ENCODE results near the gene ANKRD33.
A peak's percentile ranks its signal among the peaks of the same experiment; 100 is the strongest.

Gene ANKRD33

GRCh38 chr12:51922146-51922545 lies 34.2 kb downstream of the ANKRD33 start:
- no peak for DNase-seq

GRCh38 chr12:51922762-51923505 lies 35.0 kb downstream of the ANKRD33 start:
- no peak for DNase-seq

DNA sequence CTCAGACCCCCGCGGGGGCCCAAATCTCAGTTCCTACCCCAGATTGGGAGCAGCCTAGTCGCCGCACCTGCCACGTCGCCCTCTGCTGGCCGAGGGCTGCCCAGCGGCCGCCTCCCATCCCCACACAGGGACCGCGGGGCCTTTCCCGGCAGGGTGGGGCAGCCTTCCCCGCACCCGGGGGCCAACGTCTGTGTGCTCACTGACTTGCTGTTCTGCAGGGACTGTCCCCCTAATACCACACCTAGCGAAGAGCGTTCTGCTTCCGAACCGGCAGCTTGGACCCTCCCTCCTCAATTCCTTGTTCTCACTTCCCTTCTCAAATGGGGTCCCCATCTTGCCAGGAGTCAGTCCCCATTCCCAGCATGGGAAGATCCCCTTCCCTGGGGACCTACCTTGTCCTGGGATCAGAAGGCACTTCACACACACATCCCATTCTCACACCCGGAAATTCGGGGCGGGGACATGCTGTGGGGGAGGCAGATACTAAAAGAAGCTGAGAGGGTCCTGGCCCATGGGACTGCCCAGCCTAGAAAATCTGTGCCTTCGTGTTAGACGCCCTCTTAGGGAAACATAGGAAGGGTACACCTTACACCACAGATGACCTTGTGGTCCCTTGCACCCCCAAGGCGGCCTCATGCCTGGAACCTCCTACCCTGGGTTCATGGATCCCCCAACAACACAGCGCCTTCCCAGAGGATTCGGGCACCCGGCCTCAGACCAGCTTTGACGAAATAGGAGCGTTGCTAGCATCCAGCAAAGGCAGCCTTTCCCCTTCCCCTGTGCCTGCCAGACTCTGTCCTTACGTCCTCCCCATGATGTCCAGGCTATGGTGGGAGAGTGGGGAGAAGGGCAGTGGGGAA lies 35.8 kb downstream of the ANKRD33 start:
- peak; percentile 42 for DNase-seq

- DNase-seq = no peak
These were observed 36.8 kb downstream of the ANKRD33 start for GRCh38 chr12:51924551-51925319.

- no peak for DNase-seq
These were observed 37.6 kb downstream of the ANKRD33 start for GRCh38 chr12:51925346-51926063.

DNA sequence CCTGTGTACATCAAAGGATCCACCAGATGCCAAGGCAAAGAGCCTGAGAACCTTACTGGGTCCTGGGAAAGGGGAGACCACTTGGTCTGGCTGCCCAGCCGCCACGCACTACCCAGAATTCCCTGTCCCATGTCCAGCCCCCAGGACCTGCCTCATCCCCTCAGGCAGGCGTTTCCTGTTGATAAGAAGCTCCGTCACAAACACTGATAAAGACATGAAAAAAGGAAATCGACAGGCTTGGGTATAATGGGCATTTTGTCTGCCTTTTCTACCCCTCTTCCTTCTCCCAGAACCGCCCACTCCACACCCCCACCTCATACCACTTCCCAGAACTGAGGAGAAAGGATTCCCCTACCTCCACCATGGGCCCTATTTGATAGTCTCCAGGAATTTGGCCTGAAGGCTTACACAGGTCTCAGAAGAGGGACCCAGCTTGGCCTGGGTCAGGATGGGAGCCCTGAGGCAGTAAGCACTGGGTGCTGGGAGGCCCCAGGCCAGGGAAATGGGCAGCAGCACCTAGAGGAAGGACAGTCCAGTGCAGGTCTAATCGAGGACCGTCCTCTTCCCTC lies 38.2 kb downstream of the ANKRD33 start:
- DNase-seq = no peak

GRCh38 chr12:51926718-51927117 lies 38.8 kb downstream of the ANKRD33 start:
- DNase-seq = peak; percentile 25

GRCh38 chr12:51932218-51933076 lies 44.5 kb downstream of the ANKRD33 start:
- no peak for DNase-seq

DNA sequence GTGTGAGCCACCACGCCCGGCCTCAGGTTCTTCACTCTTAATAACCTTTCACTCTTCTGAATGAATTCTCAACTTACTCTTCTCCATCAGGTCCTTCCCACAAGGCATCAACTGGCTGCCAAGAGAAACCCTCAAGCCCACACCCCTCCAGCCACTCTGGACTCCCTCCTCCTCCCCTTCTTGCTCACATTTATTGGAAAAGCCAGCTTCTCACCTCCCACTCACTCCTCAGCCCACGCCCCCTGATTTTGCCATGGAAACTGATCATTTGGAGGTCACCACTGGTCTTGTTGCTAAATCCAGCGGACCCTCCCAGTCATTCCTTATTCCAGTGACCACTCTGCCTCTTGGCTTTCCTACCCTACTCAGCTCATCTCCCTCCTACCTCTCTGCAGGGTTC lies 46.2 kb downstream of the ANKRD33 start:
- DNase-seq = no peak

- no peak for DNase-seq
These were observed 50.0 kb downstream of the ANKRD33 start for GRCh38 chr12:51937926-51938325.

- DNase-seq = no peak
These were observed 50.8 kb downstream of the ANKRD33 start for GRCh38 chr12:51938726-51939125.

- DNase-seq = no peak
These were observed 53.2 kb downstream of the ANKRD33 start for GRCh38 chr12:51941011-51941581.

Data from effector CD4-positive, alpha-beta T cell (primary cell).